GM21360 (cell line): ENCODE results near the gene PPHLN1.
A peak's percentile ranks its signal among the peaks of the same experiment; 100 is the strongest.
"Not testable (repeated sequence)": the region's sequence is repeated elsewhere in the genome, so short reads cannot be mapped to it uniquely, and the experiment has no call there.

ENCODE experiments used
- ATAC-seq: cut with Tn5 transposase; IDR thresholded peaks from one replicate; pipeline ENCODE4 v1.9.1; 2021; ENCODE audit warnings: mild to moderate bottlenecking, moderate library complexity; ENCODE audit not compliant: unreplicated experiment

PPHLN1 gene

GRCh38 chr12:42365486-42365885 is 39.5 kb downstream of the PPHLN1 start:
- no peak for ATAC-seq

GRCh38 chr12:42370013-42370412 is 44.0 kb downstream of the PPHLN1 start:
- ATAC-seq: no peak

- ATAC-seq: peak; percentile 84
Measured at GRCh38 chr12:42372154-42372791, 46.3 kb downstream of the PPHLN1 start.

GRCh38 chr12:42373669-42374068 is 47.7 kb downstream of the PPHLN1 start:
- no peak for ATAC-seq

- ATAC-seq: no peak
Measured at GRCh38 chr12:42380733-42381132, 54.8 kb downstream of the PPHLN1 start.

GRCh38 chr12:42382013-42382696 is 56.2 kb downstream of the PPHLN1 start:
- no peak for ATAC-seq

GRCh38 chr12:42385326-42385841 is 59.4 kb downstream of the PPHLN1 start:
- no peak for ATAC-seq

- no peak for ATAC-seq
Measured at GRCh38 chr12:42386308-42386707, 60.3 kb downstream of the PPHLN1 start.

- ATAC-seq: not testable (repeated sequence)
Measured at GRCh38 chr12:42388086-42388485, 62.1 kb downstream of the PPHLN1 start.

GRCh38 chr12:42394429-42394828 is 68.5 kb downstream of the PPHLN1 start:
- ATAC-seq: no peak

GRCh38 chr12:42396473-42397259 is 70.7 kb downstream of the PPHLN1 start:
- ATAC-seq: no peak

- no peak for ATAC-seq
Measured at GRCh38 chr12:42402821-42403411, 76.9 kb downstream of the PPHLN1 start.

- ATAC-seq: no peak
Measured at GRCh38 chr12:42407306-42407705, 81.3 kb downstream of the PPHLN1 start.

- no peak for ATAC-seq
Measured at GRCh38 chr12:42409471-42409870, 83.5 kb downstream of the PPHLN1 start.

- no peak for ATAC-seq
Measured at GRCh38 chr12:42410340-42410739, 84.4 kb downstream of the PPHLN1 start.

GRCh38 chr12:42420395-42420794 is 94.4 kb downstream of the PPHLN1 start:
- ATAC-seq: no peak

GRCh38 chr12:42421844-42422779 is 96.1 kb downstream of the PPHLN1 start:
- ATAC-seq: peak; percentile 97

- ATAC-seq: no peak
Measured at GRCh38 chr12:42422785-42423184, 96.8 kb downstream of the PPHLN1 start.

GRCh38 chr12:42426746-42427145 is 100.8 kb downstream of the PPHLN1 start:
- ATAC-seq: no peak

GRCh38 chr12:42428850-42429249 is 102.9 kb downstream of the PPHLN1 start:
- ATAC-seq: no peak
